IgD-negative memory B cell (primary cell): ENCODE measurements around the gene GPS1. TPM values are rescaled to one million over a fixed set of nuclear protein-coding genes. Genes with fewer than 3 reads are reported as not detected.

Experiments
- H3K27ac Mint-ChIP-seq, 3 donors: one replicate each; pipeline ENCODE4 v1.8.0; 2020 to 2022; ENCODE audit warnings: mild to moderate bottlenecking in 3 of 3, mixed read lengths in 3 of 3, moderate library complexity in 1 of 3
- H3K27me3 Mint-ChIP-seq: one replicate; pipeline ENCODE4 v1.8.0; 2021; ENCODE audit warnings: mixed read lengths
- H3K36me3 Mint-ChIP-seq: one replicate; pipeline ENCODE4 v1.8.0; 2020; ENCODE audit warnings: mild to moderate bottlenecking, mixed read lengths
- H3K4me1 Mint-ChIP-seq, 3 donors: one replicate each; pipeline ENCODE4 v1.8.0; 2020 to 2022; ENCODE audit warnings: mixed read lengths in 3 of 3, mild to moderate bottlenecking in 1 of 3
- H3K4me3 Mint-ChIP-seq, 4 donors: one replicate each; pipeline ENCODE4 v1.8.0; 2020 to 2022; ENCODE audit warnings: mild to moderate bottlenecking in 4 of 4, mixed read lengths in 4 of 4, moderate library complexity in 3 of 4
- H3K9me3 Mint-ChIP-seq, 3 donors: one replicate each; pipeline ENCODE4 v1.8.0; 2020 to 2021; ENCODE audit warnings: mixed read lengths in 3 of 3, mild to moderate bottlenecking in 1 of 3
- polyA plus RNA-seq: library from polyadenylated mRNA; unstranded; fragments of 300-500 nt; fragmentation: Illumina TruSeq; gene quantifications from one replicate; pipeline ENCODE4 v1.2.3, GENCODE V29; 2021

GPS1 gene
- polyA plus RNA-seq, 1 donor from 2014 or later: 122 TPM

DNA sequence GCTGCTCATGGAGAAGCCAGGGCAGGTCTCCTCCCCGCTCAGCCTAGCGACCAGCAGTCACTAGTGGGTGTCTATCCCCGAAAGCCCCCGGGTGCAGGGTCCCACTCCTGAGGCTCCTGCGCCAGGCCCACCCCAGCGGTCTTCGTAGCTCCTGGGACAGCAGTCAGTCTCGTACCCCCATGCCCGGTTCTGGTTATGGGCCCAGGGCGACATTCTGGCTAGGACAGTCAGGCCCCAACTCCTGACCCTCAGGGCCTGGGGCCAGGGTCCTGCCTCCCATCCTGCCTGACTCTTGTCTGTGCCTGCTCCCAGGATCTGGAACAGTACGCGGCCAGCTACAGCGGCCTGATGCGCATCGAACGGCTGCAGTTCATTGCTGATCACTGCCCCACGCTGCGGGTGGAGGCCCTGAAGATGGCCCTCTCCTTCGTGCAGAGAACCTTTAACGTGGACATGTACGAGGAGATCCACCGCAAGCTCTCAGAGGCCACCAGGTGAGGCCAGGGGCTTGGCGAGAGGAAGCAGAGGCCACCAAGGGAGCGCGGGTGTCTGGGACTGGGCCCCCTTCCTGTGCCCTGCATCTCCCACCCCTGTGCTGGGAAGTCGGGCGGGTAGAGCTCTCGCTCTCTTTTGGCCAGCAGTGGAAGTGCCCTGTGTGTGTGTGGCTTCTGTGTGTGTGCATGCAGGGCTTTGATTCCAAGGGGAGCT, 2.0 kb downstream of the GPS1 start:
- peak overlapping the region; percentile 75 to 84 (median 79) for H3K4me3 Mint-ChIP-seq
- H3K27ac Mint-ChIP-seq: peak overlapping the region in 1 of 3 donors; percentile 51
- H3K4me1 Mint-ChIP-seq: peaks cover 0 to 5% (median 3%) of the 10 kb centered on the region in 3 donors
- no peaks in the 10 kb centered on the region for H3K36me3 Mint-ChIP-seq
- H3K9me3 Mint-ChIP-seq: no peaks in the 10 kb centered on the region
- H3K27me3 Mint-ChIP-seq: no peaks in the 10 kb centered on the region

DNA sequence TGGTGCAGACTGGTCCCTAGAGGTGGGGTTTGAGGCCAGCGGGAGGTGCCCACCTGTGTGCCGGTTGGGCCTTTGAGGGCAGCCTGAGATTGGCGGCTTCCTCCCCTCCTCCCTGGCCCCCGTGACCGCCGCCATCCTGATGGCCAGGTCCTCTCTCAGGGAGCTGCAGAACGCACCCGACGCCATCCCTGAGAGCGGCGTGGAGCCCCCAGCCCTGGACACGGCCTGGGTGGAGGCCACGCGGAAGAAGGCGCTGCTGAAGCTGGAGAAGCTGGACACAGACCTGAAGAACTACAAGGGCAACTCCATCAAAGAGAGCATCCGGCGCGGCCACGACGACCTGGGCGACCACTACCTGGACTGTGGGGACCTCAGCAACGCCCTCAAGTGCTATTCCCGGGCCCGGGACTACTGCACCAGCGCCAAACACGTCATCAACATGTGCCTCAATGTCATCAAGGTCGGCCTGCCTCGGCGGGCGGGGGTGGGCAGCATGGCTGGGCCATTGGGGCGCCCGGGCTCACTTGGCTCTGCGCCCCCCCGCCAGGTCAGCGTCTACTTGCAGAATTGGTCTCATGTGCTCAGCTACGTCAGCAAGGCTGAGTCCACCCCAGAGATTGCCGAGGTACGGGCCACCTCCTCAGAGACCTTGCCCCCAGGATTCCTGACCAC, 2.8 kb downstream of the GPS1 start:
- Mint-ChIP-seq H3K4me3 (peak overlapping the region in 2 of 4 donors; percentile 54 to 75), H3K27ac (no peak overlapping the region), H3K36me3 (no peaks in the 10 kb centered on the region)

DNA sequence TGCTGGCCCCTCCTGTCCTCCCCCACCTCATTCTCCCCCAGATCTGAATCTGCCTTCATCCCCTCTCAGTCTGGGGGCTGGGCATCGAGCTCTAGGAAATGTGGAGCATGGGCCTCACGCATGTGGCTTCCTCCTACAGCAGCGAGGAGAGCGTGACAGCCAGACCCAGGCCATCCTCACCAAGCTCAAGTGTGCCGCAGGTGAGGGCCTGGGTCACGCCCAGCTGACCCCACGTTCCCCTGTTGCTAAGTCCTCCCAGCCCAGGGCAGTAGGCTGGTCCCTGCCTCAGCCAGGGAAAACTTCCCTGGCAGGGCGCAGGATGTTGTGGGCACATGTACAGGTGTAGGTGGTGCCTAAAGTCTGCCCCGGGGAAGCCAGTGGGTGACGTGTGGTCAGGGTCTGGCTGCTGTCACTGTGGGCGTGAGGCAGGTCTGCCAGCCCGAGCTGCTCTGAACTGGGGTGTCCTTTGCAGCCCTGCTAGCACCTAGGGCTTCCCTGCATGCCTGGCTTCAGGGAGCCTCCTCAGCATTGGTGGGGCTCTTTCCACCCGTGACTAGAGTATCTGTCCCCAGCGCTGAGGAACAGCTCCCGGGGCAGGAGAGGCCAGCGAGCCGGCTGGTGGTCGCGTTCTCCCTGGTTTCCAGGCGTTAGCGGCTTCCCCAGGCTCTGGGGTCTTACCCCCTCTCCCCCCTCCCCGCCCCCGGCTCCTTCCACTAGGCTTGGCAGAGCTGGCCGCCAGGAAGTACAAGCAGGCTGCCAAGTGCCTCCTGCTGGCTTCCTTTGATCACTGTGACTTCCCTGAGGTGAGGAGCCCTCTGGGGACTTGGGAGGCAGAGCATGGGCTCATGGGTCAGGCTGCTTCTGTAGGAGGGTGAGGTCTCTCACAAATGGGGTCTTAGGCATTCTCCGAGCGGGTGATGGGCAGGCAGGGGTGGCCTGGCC, 3.6 kb downstream of the GPS1 start:
- no peak overlapping the region for H3K27ac Mint-ChIP-seq
- no peaks in the 10 kb centered on the region for H3K9me3 Mint-ChIP-seq
- H3K4me3 Mint-ChIP-seq: peak overlapping the region in 1 of 4 donors; percentile 29
- H3K27me3 Mint-ChIP-seq: no peaks in the 10 kb centered on the region
- peaks cover 0 to 5% (median 3%) of the 10 kb centered on the region in 3 donors for H3K4me1 Mint-ChIP-seq
- no peaks in the 10 kb centered on the region for H3K36me3 Mint-ChIP-seq

More for the DNA sequence above, 2.8 kb downstream of the GPS1 start:
- Mint-ChIP-seq H3K27me3 (no peaks in the 10 kb centered on the region), H3K9me3 (no peaks in the 10 kb centered on the region), H3K4me1 (peaks cover 0 to 5% (median 3%) of the 10 kb centered on the region in 3 donors)

DNA sequence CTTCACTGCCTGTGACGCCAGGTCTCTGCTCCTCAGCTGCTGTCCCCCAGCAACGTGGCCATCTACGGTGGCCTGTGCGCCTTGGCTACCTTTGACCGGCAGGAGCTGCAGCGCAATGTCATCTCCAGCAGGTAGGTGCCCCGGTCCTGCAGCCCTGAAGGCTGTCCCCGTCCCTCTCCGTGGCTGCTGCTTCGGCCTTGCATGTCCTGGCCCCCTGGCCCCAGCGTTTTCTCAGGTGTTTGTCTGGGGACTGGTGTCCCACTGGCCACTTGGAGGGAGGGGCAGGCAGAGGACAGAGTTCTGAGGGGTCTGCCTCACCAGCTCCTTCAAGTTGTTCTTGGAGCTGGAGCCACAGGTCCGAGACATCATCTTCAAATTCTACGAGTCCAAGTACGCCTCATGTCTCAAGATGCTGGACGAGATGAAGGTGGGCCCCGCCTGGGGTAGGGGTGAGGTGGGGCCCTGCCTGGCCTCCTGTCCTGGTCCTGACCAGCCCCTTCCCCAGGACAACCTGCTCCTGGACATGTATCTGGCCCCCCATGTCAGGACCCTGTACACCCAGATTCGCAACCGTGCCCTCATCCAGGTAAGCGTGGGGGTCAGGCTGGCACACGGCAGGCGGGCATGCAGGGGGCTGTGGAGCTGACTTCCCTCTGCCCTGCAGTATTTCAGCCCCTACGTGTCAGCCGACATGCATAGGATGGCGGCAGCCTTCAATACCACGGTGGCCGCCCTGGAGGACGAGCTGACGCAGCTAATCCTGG, 4.4 kb downstream of the GPS1 start:
- no peaks in the 10 kb centered on the region for H3K36me3 Mint-ChIP-seq
- no peak overlapping the region for H3K27ac Mint-ChIP-seq
- no peaks in the 10 kb centered on the region for H3K27me3 Mint-ChIP-seq
- peaks cover 0 to 5% (median 0%) of the 10 kb centered on the region in 3 donors for H3K4me1 Mint-ChIP-seq
- H3K4me3 Mint-ChIP-seq: peak overlapping the region in 1 of 4 donors; percentile 17
- no peaks in the 10 kb centered on the region for H3K9me3 Mint-ChIP-seq

DNA sequence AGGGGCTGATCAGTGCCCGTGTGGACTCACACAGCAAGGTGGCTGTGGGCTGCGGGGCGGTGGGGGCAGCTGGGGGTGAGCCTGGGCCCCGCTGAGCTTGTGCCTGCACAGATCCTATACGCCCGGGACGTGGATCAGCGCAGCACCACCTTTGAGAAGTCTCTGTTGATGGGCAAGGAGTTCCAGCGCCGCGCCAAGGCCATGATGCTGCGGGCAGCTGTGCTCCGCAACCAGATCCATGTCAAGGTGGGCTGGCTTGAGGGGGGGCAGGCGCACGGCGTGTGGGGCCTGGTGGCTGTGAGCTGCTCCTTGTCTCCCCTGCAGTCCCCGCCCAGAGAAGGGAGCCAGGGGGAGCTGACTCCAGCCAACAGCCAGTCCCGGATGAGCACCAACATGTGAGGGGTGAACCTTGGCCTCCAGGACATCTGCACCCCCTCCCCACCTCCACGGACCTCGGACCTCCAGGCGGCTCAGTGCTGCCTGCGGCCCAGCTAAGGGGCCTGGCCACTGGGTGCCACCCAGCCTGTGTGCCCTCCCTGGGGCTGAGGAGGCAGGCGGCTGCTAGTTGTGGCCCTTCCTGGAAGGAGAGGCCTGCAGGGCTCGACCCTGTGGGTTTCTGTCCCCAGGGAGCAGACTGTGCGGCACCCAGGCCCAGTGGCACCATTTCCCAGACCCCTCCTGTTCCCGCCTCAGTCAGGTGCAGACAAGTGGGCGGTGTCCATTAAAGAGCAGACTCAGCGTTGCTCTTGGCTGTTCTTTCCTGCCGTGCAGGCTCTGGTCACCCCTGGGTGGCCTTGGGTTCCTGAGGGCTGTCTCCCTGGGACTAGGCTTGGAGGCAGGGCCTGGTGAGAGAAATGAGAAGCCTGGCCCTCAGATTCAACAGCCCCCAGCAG, 5.3 kb downstream of the GPS1 start:
- H3K27ac Mint-ChIP-seq: no peak overlapping the region
- H3K4me3 Mint-ChIP-seq: no peak overlapping the region
- H3K4me1 Mint-ChIP-seq: peaks cover 0 to 5% (median 0%) of the 10 kb centered on the region in 3 donors
- H3K36me3 Mint-ChIP-seq: no peaks in the 10 kb centered on the region
- H3K27me3 Mint-ChIP-seq: no peaks in the 10 kb centered on the region
- H3K9me3 Mint-ChIP-seq: no peaks in the 10 kb centered on the region

DNA sequence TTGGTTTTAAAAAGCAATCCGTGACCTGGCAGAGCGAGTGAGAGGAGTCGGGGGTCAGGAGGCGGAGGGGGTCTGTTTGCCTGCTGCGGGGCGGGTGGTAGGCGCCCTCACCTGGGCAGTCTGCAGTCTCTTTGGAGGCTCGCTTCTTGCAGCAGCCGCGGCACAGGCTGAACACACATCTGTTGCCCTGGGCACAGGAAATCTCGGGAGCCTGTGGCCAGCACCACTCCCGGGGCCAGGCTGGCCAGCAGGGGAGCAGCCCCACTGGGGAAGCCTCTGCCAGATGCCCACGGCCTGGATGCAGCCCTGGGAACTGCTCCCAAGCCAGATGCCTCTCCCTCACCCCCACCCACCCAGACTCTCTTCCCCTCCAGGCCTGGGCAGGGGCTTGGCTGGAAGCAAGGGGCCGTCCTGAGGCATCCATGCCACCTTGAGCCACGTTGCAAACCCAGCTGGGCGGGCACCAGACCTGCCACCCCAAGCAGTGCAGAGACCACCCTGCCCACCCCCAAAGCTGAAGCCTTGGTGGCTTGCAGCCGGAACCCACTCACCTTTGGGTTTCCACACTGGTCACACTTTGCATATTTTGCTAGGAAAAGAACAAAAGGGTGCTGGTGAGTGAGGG, 6.6 kb downstream of the GPS1 start:
- no peak overlapping the region for H3K27ac Mint-ChIP-seq
- peak overlapping the region in 1 of 4 donors; percentile 57 for H3K4me3 Mint-ChIP-seq

DNA sequence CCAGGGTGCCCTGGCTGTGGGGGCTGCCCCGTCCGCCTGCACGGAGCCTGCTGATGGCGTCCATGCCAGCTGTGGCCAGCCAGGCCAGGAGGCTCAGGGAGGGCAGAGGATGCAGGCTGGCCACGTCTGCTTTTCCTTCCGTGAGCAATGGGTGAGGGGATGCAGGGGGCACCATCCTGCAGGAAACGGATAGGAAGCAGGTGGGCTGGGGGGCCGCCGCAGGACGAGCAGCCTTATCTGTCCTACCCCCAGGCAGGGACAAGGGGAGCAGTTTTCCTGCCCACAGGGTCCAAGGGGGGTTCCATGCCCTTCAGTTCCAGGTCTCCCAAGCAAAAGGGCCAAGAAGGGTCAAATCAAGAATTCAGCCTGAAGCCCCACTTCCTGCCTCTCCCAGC, 7.2 kb downstream of the GPS1 start:
- Mint-ChIP-seq H3K4me1 (peaks cover 0 to 1% (median 0%) of the 10 kb centered on the region in 3 donors), H3K27ac (no peak overlapping the region), H3K27me3 (no peaks in the 10 kb centered on the region), H3K36me3 (no peaks in the 10 kb centered on the region), H3K9me3 (no peaks in the 10 kb centered on the region), H3K4me3 (no peak overlapping the region)

More for the DNA sequence above, 6.6 kb downstream of the GPS1 start:
- Mint-ChIP-seq H3K27me3 (no peaks in the 10 kb centered on the region), H3K36me3 (no peaks in the 10 kb centered on the region), H3K9me3 (no peaks in the 10 kb centered on the region), H3K4me1 (peaks cover 0 to 1% (median 0%) of the 10 kb centered on the region in 3 donors)

DNA sequence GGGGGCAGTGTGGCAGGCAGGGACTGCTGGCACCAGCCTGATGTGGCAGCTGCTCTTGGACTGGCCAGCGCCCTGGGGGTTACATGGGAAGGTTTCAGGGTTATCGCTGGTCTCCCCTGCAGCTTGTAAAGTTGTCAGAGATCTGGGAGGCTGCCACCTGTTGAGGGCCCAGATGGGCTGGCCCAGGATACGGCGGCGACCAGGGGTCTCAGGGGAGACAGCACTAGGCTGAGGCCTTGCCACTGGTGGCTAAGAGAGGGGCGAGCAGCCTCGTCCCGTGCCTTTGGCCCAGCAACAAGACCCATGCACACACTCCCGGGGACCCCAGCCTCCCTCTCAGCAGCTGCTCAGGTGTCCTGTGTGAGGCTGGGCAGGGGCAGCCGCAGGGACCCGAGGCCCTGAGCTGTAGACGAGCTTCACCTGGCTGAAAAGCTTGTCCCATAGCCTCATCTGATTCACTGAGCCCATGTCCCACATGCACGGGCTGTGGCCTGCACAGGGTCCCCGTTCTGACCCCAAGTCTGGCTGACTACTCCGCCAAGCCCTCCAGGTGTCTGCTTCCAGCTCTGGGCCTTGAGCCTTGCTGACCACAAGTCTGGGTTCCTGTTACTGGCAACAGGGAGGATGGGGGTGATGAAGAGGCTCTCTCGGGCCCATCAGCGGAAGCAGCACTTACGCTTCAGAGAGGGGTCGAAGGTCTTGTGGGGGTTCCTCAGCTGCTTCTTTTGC, 7.7 kb downstream of the GPS1 start:
- no peaks in the 10 kb centered on the region for H3K36me3 Mint-ChIP-seq
- no peaks in the 10 kb centered on the region for H3K27me3 Mint-ChIP-seq
- no peak overlapping the region for H3K4me3 Mint-ChIP-seq
- H3K9me3 Mint-ChIP-seq: no peaks in the 10 kb centered on the region
- no peak overlapping the region for H3K27ac Mint-ChIP-seq
- peaks cover 0 to 4% (median 1%) of the 10 kb centered on the region in 3 donors for H3K4me1 Mint-ChIP-seq

DNA sequence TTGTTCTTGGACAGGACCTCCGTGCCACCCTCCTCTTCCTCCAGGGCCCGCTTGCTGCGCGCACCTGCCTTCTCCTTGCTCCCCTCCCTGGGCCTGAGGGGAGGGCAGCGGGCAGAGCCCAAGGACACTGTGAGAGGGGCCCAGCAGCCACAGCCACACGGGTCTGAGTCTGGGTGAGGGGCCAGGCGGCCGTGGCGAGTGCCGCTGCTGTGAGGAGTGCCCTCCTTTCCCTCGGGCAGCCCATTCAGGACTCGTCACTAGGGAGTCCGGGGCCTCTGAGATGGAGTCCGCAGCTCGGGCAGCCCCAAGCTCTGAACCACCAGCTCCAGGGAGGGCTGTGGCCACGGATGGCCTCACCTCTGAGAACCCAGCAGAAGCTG, 8.3 kb downstream of the GPS1 start:
- H3K27me3 Mint-ChIP-seq: no peaks in the 10 kb centered on the region
- H3K4me3 Mint-ChIP-seq: peak overlapping the region in 1 of 4 donors; percentile 32
- H3K9me3 Mint-ChIP-seq: no peaks in the 10 kb centered on the region
- peak overlapping the region in 1 of 3 donors; percentile 10 for H3K27ac Mint-ChIP-seq
- peaks cover 0 to 4% (median 0%) of the 10 kb centered on the region in 3 donors for H3K4me1 Mint-ChIP-seq
- H3K36me3 Mint-ChIP-seq: no peaks in the 10 kb centered on the region

DNA sequence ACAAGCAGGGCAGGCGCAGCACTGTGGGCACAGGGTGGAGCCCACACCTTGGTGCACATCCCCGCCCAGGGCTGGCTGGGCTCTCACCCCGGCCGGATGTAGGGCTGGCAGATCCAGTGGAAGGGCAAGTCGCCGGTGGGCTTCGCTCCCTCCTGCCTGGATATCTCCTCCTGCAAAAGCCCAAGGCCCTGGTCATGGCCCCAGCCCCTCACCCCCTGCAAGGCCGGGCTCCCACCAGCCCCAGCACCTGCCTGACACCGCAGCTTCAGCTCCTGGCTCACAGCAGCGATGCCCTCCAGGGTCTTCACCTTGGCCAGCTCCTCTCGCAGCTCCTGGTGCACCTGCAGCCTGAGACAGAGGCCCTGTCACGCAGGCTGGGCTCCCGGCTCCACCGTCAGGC, 8.9 kb downstream of the GPS1 start:
- Mint-ChIP-seq H3K27ac (no peak overlapping the region), H3K9me3 (no peaks in the 10 kb centered on the region), H3K4me3 (no peak overlapping the region), H3K27me3 (no peaks in the 10 kb centered on the region), H3K4me1 (peaks cover 0 to 4% (median 0%) of the 10 kb centered on the region in 3 donors), H3K36me3 (no peaks in the 10 kb centered on the region)

DNA sequence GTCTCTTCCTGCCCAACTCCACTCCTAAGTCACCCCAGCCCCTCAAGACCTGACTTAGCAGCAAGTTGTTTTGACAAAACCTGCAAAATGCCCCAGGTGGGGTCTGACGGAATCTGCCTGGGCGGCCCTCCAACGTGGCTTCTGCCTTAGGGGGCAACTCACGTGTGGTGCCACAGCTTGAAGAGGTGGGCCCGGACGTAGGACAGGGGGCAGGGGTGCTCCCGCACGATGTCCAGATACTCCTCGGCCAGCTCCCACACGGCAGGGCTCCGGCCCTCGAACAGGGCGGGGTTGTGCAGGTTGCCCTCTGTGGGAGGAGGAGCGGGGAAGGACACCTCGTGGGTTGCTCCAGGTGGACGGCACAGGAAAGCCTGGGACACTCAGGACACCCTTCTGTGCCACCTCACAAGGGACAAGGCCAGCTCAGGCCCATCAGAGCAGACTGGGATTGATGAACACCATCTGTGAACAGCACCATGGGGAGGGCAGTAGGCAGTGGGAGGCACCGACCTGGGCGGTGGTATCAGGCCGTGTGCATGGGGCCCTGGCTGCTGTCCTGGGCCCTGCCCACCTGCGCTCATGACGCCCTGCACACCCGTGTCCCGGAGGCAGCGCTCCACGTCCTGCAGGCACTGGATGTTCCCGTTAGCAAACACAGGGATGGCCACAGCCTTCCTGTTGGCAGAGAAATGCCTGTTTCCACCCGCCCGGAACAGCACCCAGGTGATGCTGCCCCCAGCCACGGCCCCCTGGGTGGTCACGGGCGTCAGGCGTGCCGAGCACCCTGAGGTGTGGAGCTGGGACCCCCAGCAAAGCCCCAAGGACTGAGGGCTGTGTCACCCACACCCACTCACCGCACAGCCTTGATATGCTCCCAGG, 9.6 kb downstream of the GPS1 start:
- H3K9me3 Mint-ChIP-seq: no peaks in the 10 kb centered on the region
- no peaks in the 10 kb centered on the region for H3K27me3 Mint-ChIP-seq
- H3K4me3 Mint-ChIP-seq: no peak overlapping the region
- H3K4me1 Mint-ChIP-seq: peaks cover 0 to 6% (median 0%) of the 10 kb centered on the region in 3 donors
- H3K36me3 Mint-ChIP-seq: no peaks in the 10 kb centered on the region
- H3K27ac Mint-ChIP-seq: no peak overlapping the region
